Ishikawa (cell line): ENCODE measurements around the gene ZNF214.

ENCODE experiments used
- CEBPB ChIP-seq: IDR thresholded peaks from 2 replicates; pipeline ENCODE4 v1.6.1; 2012
- CREB1 ChIP-seq: IDR thresholded peaks from 2 replicates; pipeline ENCODE4 v1.6.1; 2012; ENCODE audit warnings: low read depth
- EGR1 ChIP-seq: IDR thresholded peaks from 2 replicates; pipeline ENCODE4 v1.6.1; 2012
- EP300 ChIP-seq: IDR thresholded peaks from 2 replicates; pipeline ENCODE4 v1.6.1; 2012; ENCODE audit warnings: borderline replicate concordance
- FOXM1 ChIP-seq: IDR thresholded peaks from 2 replicates; pipeline ENCODE4 v1.6.1; 2012; ENCODE audit warnings: low read depth, borderline replicate concordance
- NFIC ChIP-seq: IDR thresholded peaks from 2 replicates; pipeline ENCODE4 v1.6.1; 2012
- RAD21 ChIP-seq: IDR thresholded peaks from 2 replicates; pipeline ENCODE4 v1.6.1; 2012; ENCODE audit warnings: low read depth
- TAF1 ChIP-seq: IDR thresholded peaks from 2 replicates; pipeline ENCODE4 v1.6.1; 2012; ENCODE audit warnings: low read depth, mild to moderate bottlenecking
- TCF12 ChIP-seq: IDR thresholded peaks from 2 replicates; pipeline ENCODE4 v1.6.1; 2012; ENCODE audit warnings: low read depth
- TEAD4 ChIP-seq: IDR thresholded peaks from 2 replicates; pipeline ENCODE4 v1.6.1; 2012
- YY1 ChIP-seq: IDR thresholded peaks from 2 replicates; pipeline ENCODE4 v1.6.1; 2012; ENCODE audit warnings: low read depth
- ZBTB7A ChIP-seq: IDR thresholded peaks from 2 replicates; pipeline ENCODE4 v1.6.1; 2012; ENCODE audit warnings: low read depth
- TF ChIP-seq, protein P1 (sequence below): IDR thresholded peaks from 2 replicates; pipeline ENCODE4 v1.6.1; 2012
- TF ChIP-seq, protein P2 (sequence below): IDR thresholded peaks from 2 replicates; pipeline ENCODE4 v1.6.1; 2012; ENCODE audit warnings: low read depth, mild to moderate bottlenecking
- TF ChIP-seq, protein P3 (sequence below): IDR thresholded peaks from 2 replicates; pipeline ENCODE4 v1.6.1; 2012

ZNF214 gene

DNA sequence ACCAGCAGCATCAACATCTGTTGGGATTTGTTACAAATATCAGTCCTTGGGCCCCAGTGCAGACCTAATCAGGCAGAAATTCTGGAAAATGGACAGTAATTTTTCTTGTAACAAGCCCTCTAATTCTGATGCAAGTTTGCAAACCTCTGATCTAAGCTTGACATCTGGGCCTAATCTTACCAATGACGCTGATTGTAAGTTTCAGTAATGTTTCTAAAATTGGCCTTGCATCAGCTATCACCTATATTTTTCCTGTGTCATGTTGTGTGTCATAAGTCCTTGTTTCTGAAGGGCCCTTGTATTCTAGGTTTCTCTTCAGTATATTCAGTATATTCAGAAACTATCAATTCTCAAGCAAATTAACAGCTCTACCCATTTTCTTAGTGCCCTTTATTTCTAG lies 57.5 kb downstream of the ZNF214 start:
- no peak for TF ChIP-seq YY1
- TF ChIP-seq CREB1, result no peak
- no peak for TF ChIP-seq ZBTB7A
- TF ChIP-seq, protein P1, sequence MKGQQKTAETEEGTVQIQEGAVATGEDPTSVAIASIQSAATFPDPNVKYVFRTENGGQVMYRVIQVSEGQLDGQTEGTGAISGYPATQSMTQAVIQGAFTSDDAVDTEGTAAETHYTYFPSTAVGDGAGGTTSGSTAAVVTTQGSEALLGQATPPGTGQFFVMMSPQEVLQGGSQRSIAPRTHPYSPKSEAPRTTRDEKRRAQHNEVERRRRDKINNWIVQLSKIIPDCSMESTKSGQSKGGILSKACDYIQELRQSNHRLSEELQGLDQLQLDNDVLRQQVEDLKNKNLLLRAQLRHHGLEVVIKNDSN, result no peak
- TF ChIP-seq TCF12, result no peak
- TF ChIP-seq TEAD4, result no peak
- TF ChIP-seq CEBPB, result no peak
- TF ChIP-seq RAD21, result no peak
- TF ChIP-seq FOXM1, result no peak
- TF ChIP-seq EP300, result no peak
- TF ChIP-seq, protein P2, sequence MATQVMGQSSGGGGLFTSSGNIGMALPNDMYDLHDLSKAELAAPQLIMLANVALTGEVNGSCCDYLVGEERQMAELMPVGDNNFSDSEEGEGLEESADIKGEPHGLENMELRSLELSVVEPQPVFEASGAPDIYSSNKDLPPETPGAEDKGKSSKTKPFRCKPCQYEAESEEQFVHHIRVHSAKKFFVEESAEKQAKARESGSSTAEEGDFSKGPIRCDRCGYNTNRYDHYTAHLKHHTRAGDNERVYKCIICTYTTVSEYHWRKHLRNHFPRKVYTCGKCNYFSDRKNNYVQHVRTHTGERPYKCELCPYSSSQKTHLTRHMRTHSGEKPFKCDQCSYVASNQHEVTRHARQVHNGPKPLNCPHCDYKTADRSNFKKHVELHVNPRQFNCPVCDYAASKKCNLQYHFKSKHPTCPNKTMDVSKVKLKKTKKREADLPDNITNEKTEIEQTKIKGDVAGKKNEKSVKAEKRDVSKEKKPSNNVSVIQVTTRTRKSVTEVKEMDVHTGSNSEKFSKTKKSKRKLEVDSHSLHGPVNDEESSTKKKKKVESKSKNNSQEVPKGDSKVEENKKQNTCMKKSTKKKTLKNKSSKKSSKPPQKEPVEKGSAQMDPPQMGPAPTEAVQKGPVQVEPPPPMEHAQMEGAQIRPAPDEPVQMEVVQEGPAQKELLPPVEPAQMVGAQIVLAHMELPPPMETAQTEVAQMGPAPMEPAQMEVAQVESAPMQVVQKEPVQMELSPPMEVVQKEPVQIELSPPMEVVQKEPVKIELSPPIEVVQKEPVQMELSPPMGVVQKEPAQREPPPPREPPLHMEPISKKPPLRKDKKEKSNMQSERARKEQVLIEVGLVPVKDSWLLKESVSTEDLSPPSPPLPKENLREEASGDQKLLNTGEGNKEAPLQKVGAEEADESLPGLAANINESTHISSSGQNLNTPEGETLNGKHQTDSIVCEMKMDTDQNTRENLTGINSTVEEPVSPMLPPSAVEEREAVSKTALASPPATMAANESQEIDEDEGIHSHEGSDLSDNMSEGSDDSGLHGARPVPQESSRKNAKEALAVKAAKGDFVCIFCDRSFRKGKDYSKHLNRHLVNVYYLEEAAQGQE, result no peak
- TF ChIP-seq, protein P3, sequence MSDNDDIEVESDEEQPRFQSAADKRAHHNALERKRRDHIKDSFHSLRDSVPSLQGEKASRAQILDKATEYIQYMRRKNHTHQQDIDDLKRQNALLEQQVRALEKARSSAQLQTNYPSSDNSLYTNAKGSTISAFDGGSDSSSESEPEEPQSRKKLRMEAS, result no peak
- TF ChIP-seq TAF1, result no peak
- no peak for TF ChIP-seq NFIC
- no peak for TF ChIP-seq EGR1

DNA sequence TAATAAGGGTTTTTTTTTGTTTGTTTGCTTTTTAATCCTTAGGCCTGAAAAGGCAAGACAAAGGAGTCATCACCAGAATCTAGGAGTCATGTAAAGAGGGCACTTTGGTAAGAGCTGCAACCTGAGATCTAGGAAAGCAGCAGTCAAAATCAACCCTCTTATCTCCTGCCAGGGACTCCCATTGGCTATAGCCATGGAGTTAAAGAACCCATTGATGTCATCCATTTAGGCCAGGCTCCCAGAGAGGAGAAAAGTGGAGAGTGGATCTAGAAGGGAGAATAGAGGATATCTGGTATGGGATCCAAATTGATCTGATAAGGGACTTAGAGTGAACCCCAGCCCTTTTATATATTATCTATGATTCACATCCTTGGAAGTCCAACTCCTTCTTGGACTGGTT lies 58.0 kb downstream of the ZNF214 start:
- TF ChIP-seq EP300 (no peak), RAD21 (no peak), ZBTB7A (no peak), TCF12 (no peak), TEAD4 (no peak), YY1 (no peak), CREB1 (no peak), TAF1 (no peak), NFIC (no peak), EGR1 (no peak), FOXM1 (no peak), CEBPB (no peak)
- TF ChIP-seq, protein P3, result no peak
- TF ChIP-seq, protein P1, result no peak
- TF ChIP-seq, protein P2, result no peak
